NCI-H2196 (cell line): ENCODE data around the gene NPY4R2.
"Not testable (repeated sequence)": the region's sequence is repeated elsewhere in the genome, so short reads cannot be mapped to it uniquely, and the experiment has no call there.

Source experiments
- DNase-seq: peaks from one replicate; lab custom pipeline; 2025; ENCODE audit not compliant: unreplicated experiment; lab: John Stamatoyannopoulos, UW

NPY4R2 gene

GRCh38 chr10:47932824-47933223 is 14.4 kb downstream of the NPY4R2 start:
- DNase-seq: not testable (repeated sequence)

- DNase-seq: not testable (repeated sequence)
Observed at GRCh38 chr10:47933462-47933861, 15.0 kb downstream of the NPY4R2 start.

- DNase-seq: not testable (repeated sequence)
Observed at GRCh38 chr10:47936772-47937228, 18.3 kb downstream of the NPY4R2 start.

GRCh38 chr10:47937634-47938033 is 19.2 kb downstream of the NPY4R2 start:
- not testable (repeated sequence) for DNase-seq

- not testable (repeated sequence) for DNase-seq
Observed at GRCh38 chr10:47940821-47941220, 22.4 kb downstream of the NPY4R2 start.

GRCh38 chr10:47941379-47941778 is 22.9 kb downstream of the NPY4R2 start:
- not testable (repeated sequence) for DNase-seq

GRCh38 chr10:47942351-47943019 is 24.0 kb downstream of the NPY4R2 start:
- not testable (repeated sequence) for DNase-seq

GRCh38 chr10:47943328-47943727 is 24.9 kb downstream of the NPY4R2 start:
- not testable (repeated sequence) for DNase-seq

- DNase-seq: not testable (repeated sequence)
Observed at GRCh38 chr10:47947424-47947823, 29.0 kb downstream of the NPY4R2 start.

- DNase-seq: not testable (repeated sequence)
Observed at GRCh38 chr10:47957158-47957557, 38.7 kb downstream of the NPY4R2 start.

- DNase-seq: not testable (repeated sequence)
Observed at GRCh38 chr10:47959677-47960076, 41.2 kb downstream of the NPY4R2 start.

GRCh38 chr10:47960699-47961098 is 42.2 kb downstream of the NPY4R2 start:
- DNase-seq: not testable (repeated sequence)

- not testable (repeated sequence) for DNase-seq
Observed at GRCh38 chr10:47962785-47963184, 44.3 kb downstream of the NPY4R2 start.

GRCh38 chr10:47964280-47965063 is 46.0 kb downstream of the NPY4R2 start:
- DNase-seq: not testable (repeated sequence)

- DNase-seq: not testable (repeated sequence)
Observed at GRCh38 chr10:47968988-47969387, 50.5 kb downstream of the NPY4R2 start.

- DNase-seq: not testable (repeated sequence)
Observed at GRCh38 chr10:47970047-47970446, 51.6 kb downstream of the NPY4R2 start.

- DNase-seq: not testable (repeated sequence)
Observed at GRCh38 chr10:47971598-47971997, 53.1 kb downstream of the NPY4R2 start.

- DNase-seq: not testable (repeated sequence)
Observed at GRCh38 chr10:47972077-47972476, 53.6 kb downstream of the NPY4R2 start.
